OCI-LY3 (cell line): ENCODE results near the gene ZNF808.

ENCODE experiments used
- EZH2phosphoT487 ChIP-seq: fragments of 200-600 bp; shearing (Covaris generic); IDR thresholded peaks from 2 replicates; pipeline ENCODE4 v1.6.1; 2018; ENCODE audit warnings: antibody characterized with exemption, mixed run types, low read depth
- TF ChIP-seq, protein P1 (sequence below): fragments of 200-600, 300-600 bp; sonication (generic); IDR thresholded peaks from 2 replicates; pipeline ENCODE4 v1.5.1; 2014; ENCODE audit warnings: antibody characterized with exemption, low read length, low read depth

DNA sequence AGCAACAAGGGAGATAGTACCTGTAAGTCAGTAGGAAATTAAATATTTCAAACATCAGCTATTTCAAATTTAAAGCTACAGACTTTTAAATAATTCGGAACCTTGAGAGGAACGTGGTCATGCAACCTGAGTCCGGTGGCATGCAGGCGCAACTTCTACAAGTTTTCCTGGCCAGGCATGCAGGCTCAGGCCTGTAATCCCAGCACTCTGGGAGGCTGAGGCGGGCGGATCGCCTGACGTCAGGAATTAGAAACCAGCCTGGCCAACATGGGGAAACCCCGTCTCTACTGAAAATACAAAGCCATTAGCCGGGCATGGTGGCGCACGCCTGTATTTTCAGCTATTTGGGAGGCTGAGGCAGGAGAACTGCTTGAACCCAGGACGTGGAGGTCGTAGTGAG lies 40.5 kb downstream of the ZNF808 start:
- TF ChIP-seq, protein P1, sequence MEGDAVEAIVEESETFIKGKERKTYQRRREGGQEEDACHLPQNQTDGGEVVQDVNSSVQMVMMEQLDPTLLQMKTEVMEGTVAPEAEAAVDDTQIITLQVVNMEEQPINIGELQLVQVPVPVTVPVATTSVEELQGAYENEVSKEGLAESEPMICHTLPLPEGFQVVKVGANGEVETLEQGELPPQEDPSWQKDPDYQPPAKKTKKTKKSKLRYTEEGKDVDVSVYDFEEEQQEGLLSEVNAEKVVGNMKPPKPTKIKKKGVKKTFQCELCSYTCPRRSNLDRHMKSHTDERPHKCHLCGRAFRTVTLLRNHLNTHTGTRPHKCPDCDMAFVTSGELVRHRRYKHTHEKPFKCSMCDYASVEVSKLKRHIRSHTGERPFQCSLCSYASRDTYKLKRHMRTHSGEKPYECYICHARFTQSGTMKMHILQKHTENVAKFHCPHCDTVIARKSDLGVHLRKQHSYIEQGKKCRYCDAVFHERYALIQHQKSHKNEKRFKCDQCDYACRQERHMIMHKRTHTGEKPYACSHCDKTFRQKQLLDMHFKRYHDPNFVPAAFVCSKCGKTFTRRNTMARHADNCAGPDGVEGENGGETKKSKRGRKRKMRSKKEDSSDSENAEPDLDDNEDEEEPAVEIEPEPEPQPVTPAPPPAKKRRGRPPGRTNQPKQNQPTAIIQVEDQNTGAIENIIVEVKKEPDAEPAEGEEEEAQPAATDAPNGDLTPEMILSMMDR, result no peak
- TF ChIP-seq EZH2phosphoT487, result no peak
